Measurements from ENCODE around the gene DEFB116.
"Not testable (repeated sequence)": the region's sequence is repeated elsewhere in the genome, so short reads cannot be mapped to it uniquely, and the experiment has no call there.

The DEFB116 gene

GRCh38 chr20:31308535-31309162, at the start of gene DEFB116:
TSS of gene DEFB116 (minus strand) at chr20:31308585. CDS start at chr20:31308585, 0 bp downstream.
- no peak for DNase-seq

- no peak for DNase-seq
Observed at GRCh38 chr20:31355981-31356380, 47.6 kb upstream of the DEFB116 start.

GRCh38 chr20:31341470-31341869, 33.1 kb upstream of the DEFB116 start:
- no peak for DNase-seq

GRCh38 chr20:31330893-31331292, 22.5 kb upstream of the DEFB116 start:
- no peak for DNase-seq

- no peak for DNase-seq
Observed at GRCh38 chr20:31322504-31322903, 14.1 kb upstream of the DEFB116 start.

GRCh38 chr20:31284964-31285363, 23.4 kb downstream of the DEFB116 start:
- not testable (repeated sequence) for DNase-seq

GRCh38 chr20:31278178-31278577, 30.2 kb downstream of the DEFB116 start:
- DNase-seq: no peak

- DNase-seq: no peak
Observed at GRCh38 chr20:31274441-31274840, 33.9 kb downstream of the DEFB116 start.

GRCh38 chr20:31260326-31260932, 48.0 kb downstream of the DEFB116 start:
- no peak for DNase-seq

GRCh38 chr20:31257364-31257763, 51.0 kb downstream of the DEFB116 start, which contains the start of gene DEFB115:
TSS of gene DEFB115 (plus strand) at chr20:31257664. CDS start at chr20:31257664, 0 bp downstream.
- no peak for DNase-seq

- DNase-seq: no peak
Observed at GRCh38 chr20:31256959-31257358, 51.4 kb downstream of the DEFB116 start.
